GM10248 (cell line): ENCODE measurements around the gene PPP1R10.

Experiments
- CTCF ChIA-PET: fragments of 300-600 bp; sonication (Branson Sonifier 250); formaldehyde crosslinking; extraction: SDS; loops from one replicate; lab custom pipeline; 2021; ENCODE audit warnings: antibody characterized with exemption; lab: Yijun Ruan, JAX
- POLR2A ChIA-PET: fragments of 350-650 bp; sonication (Branson Sonifier 250); formaldehyde crosslinking; extraction: SDS; loops from one replicate; lab custom pipeline; 2020; ENCODE audit warnings: antibody characterized with exemption; lab: Yijun Ruan, JAX
- DNase-seq: peaks from one replicate; pipeline ENCODE4 v3.0.0; 2012; ENCODE audit errors: extremely low spot score
- TF ChIP-seq, protein P1 (sequence below): IDR thresholded peaks from 2 replicates; pipeline ENCODE4 v1.5.1; 2012; ENCODE audit warnings: mild to moderate bottlenecking, low read depth; ENCODE audit errors: extremely low read depth, missing control alignments, control extremely low read depth

Gene PPP1R10

DNA sequence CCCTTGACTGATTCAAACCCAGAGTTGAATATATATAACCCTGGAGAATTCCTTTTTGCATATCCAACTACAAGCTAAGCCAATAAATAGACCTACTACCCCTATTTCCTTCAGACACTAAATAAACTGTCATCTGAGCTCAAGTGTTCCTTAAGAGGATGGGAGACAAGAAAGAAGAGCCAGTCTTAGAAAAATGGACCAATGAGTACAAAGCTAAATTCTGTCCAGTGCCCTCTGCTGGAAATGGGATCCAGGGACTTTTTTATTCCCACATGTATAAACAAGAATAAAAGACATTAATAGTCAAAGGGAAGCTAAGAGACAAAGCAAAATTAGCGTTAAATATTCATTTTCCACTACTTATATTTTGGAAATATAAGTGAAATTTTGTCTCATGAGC is 4.8 kb downstream of the PPP1R10 start:
- POLR2A ChIA-PET: interaction anchor here (1.2 to 4.8 kb wide), 8 partner anchors 13 to 119 kb away, joined by 3 to 72 read pairs (median 8); partner anchors contain the start of genes ABCF1, GNL1, MDC1 and PRR3
- TF ChIP-seq, protein P1, sequence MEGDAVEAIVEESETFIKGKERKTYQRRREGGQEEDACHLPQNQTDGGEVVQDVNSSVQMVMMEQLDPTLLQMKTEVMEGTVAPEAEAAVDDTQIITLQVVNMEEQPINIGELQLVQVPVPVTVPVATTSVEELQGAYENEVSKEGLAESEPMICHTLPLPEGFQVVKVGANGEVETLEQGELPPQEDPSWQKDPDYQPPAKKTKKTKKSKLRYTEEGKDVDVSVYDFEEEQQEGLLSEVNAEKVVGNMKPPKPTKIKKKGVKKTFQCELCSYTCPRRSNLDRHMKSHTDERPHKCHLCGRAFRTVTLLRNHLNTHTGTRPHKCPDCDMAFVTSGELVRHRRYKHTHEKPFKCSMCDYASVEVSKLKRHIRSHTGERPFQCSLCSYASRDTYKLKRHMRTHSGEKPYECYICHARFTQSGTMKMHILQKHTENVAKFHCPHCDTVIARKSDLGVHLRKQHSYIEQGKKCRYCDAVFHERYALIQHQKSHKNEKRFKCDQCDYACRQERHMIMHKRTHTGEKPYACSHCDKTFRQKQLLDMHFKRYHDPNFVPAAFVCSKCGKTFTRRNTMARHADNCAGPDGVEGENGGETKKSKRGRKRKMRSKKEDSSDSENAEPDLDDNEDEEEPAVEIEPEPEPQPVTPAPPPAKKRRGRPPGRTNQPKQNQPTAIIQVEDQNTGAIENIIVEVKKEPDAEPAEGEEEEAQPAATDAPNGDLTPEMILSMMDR: no peak
- CTCF ChIA-PET: interaction anchor here (0.9 to 4.5 kb wide), 10 partner anchors 8 to 125 kb away, joined by 3 to 56 read pairs (median 6); partner anchors contain the start of gene ATAT1
- no peak for DNase-seq

DNA sequence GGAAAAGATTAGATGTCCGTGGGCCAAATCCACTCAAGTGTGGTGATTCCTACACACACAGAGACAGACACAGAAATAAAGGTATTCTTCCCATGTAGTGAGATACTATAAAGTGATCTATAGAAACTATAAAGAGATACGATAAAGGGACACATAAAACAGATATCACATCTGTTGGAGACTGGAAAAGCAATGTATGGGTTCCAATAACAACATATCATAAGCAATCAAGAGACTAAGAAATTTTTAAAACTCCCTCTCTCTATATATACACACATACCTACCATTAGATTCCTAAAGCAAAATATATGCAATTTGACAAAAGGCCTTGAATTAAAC is 5.2 kb downstream of the PPP1R10 start:
- TF ChIP-seq, protein P1: no peak
- no peak for DNase-seq
- ChIA-PET POLR2A (interaction anchor here (1.2 to 4.8 kb wide), 2 partner anchors 13 to 67 kb away, joined by 3 to 72 read pairs; no protein-coding TSS in a partner anchor), CTCF (interaction anchor here (1.2 to 4.5 kb wide), 4 partner anchors 8 to 70 kb away, joined by 5 to 56 read pairs (median 10); no protein-coding TSS in a partner anchor)

DNA sequence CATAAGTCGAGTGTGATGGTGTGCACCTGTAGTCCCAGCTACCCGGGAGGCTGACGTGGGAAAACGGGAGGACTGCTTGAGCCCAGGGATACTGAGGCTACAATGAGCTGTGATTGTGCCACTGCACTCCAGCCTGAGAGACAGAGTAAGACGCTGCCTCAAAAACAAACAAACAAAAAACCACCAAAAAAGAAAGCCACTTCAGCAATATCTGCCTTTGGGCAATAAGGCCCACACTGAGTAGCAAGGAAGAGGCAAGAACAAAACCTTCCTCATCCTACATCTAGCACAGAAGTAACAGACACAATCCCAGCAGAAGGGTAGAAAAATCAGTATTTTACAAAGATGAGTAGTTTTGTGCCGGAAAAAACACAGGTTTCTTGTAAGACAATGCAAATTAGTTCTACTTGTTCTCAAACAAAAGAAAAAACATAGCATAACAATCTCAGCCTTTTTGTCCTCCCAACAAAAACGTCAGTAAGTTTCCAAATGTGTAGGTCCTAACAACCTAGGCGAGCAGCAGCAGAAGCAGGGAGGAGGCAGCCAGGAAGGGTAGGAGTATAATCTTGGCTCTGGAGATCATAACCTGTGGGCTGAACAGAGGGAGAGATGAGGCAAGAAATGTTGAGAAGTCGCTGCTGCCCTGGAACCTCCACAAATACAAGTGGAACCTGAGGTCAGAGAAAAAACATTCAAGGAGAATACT is 5.7 kb downstream of the PPP1R10 start:
- CTCF ChIA-PET: interaction anchor here (0.9 to 4.5 kb wide), 10 partner anchors 7 to 476 kb away, joined by 3 to 56 read pairs (median 4); no protein-coding TSS in a partner anchor
- POLR2A ChIA-PET: interaction anchor here (0.8 to 4.8 kb wide), 5 partner anchors 12 to 66 kb away, joined by 3 to 72 read pairs (median 3); partner anchors contain the start of gene ABCF1
- no peak for DNase-seq
- TF ChIP-seq, protein P1: no peak

DNA sequence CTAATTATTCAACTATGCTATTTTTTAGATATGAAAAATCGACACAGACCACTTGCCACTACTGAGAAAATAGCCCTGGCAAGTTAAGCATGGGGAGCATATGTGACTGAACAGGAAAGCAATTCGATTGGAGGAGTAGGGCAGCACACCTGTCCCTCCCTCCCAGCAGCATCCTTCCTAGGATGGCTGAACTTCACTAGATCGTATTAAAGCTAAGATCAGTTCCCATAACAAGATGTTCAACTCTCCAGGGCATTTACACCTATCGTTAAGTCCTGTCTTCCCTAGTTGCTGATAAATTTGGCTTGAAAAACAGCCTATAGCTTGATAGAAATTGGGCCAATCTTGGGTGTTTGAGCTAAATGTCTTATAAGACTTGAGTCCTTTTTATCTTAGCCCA is 7.0 kb downstream of the PPP1R10 start:
- ChIA-PET POLR2A (interaction anchor here (0.8 to 1.3 kb wide), 4 partner anchors 9 to 39 kb away, joined by 3 read pairs; partner anchors contain the start of gene ABCF1), CTCF (interaction anchor here (0.7 to 1.8 kb wide), 9 partner anchors 9 to 477 kb away, joined by 3 to 16 read pairs (median 3); no protein-coding TSS in a partner anchor)
- DNase-seq: no peak
- TF ChIP-seq, protein P1: no peak

DNA sequence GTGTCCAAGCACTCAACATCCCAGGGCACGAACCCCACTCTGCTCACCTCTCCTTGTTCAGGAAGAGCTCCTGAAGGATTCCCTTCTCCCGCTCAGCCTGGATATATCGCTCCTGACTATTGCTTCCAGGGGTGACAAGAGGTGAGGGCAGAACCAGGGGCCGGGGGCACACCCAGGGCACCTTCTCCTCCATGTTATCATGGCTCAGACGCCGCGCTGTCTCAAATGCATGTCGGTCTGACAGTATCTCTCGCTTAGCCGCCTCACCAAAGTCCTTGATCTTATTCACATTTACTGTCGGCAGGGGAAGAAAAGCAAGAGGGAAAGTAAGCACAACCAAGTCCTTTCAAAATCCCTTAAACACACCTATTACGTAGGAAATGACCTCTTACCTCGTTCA is 13.1 kb downstream of the PPP1R10 start:
- POLR2A ChIA-PET: interaction anchor here (0.6 to 2.5 kb wide), 2 partner anchors 10 kb away, joined by 5 to 27 read pairs; no protein-coding TSS in a partner anchor
- DNase-seq: no peak
- TF ChIP-seq, protein P1: no peak
- CTCF ChIA-PET: interaction anchor here (1.1 to 1.9 kb wide), 4 partner anchors 9 to 122 kb away, joined by 3 to 6 read pairs (median 3); no protein-coding TSS in a partner anchor
